ENCODE measurements around the gene CELF5.

The CELF5 gene

DNA sequence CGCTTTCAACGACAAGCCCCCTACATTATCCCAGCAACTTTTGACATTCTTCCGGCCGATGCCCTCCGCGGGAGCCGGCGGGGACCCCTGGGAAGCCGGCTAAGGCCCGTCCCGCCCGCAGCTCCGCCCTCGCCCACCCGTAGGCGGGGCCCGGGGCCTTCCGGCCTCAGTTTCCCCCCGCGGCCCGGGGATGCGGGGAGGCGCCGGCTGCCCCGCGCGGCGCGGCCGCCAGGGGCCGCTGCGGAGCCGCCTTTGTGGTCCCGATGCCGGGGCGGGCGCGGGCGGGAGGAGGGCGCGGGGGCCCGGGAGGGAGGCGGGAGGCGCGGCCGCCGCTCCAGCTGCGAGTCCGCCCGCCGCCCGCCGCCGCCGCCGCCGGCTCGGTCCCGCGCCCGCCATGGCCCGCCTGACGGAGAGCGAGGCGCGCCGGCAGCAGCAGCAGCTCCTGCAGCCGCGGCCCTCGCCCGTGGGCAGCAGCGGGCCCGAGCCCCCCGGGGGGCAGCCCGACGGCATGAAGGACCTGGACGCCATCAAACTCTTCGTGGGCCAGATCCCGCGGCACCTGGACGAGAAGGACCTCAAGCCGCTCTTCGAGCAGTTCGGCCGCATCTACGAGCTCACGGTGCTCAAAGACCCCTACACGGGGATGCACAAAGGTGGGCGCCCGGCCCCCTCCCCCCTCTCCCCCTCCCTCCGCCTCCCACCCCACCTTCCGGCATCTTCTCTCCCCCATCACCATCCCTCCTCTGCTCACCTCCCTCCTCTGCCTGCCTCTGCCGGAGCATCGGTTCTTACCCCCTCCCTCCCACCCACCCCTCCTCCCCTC is at the start of gene CELF5:
CELF5 (plus strand) TSS at position 316 of the 823 bp plus-strand sequence; CDS start at position 395, 79 bp downstream.
- DNase-seq (ENCODE audit: low spot score) (no peak), FAIRE-seq (no peak)

DNA sequence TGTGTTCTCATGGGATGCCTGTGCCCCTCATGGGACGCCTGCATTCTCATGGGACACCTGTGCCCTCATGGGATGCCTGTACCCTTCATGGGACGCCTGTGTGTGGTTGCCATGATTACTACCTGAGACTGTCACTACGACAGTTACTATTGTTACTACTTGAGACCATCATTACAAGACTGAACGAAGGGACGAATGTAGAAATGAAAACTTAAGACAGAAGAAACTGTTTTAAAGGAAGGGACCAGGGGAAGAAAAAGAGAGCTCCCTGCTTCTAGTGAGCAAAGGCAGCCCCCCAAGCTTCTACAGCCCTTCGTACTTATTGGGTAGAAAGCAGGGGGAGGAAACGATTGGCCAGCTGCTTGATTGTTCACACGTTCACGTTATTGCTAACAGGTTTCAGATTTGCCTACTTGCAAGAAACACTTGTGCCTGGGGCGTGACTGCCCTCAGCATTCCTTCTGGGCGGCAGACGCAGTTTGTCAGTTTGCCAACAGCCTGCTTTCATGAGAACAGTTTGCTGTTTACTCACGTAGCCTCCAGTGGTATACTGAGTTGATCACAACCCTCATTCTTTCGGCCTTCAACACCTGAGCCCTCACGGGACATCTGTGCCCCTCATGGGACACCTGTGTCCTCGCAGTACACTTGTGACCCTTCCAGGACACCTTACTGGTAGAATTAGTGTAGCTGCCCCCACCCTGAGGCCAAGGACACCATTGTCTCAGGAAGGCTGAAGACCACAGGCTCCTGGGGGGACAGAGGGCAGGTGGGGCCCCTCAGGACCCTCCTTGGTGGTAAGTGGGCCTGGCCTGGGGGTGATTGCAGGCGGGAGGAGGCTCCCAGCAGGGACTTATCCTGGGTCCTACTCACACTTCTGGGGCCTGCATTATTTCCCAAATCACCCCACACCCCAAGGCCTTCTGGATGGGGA is 48.4 kb upstream of the CELF5 start:
- FAIRE-seq (no peak), DNase-seq (ENCODE audit: low spot score) (peak; percentile 15)

DNA sequence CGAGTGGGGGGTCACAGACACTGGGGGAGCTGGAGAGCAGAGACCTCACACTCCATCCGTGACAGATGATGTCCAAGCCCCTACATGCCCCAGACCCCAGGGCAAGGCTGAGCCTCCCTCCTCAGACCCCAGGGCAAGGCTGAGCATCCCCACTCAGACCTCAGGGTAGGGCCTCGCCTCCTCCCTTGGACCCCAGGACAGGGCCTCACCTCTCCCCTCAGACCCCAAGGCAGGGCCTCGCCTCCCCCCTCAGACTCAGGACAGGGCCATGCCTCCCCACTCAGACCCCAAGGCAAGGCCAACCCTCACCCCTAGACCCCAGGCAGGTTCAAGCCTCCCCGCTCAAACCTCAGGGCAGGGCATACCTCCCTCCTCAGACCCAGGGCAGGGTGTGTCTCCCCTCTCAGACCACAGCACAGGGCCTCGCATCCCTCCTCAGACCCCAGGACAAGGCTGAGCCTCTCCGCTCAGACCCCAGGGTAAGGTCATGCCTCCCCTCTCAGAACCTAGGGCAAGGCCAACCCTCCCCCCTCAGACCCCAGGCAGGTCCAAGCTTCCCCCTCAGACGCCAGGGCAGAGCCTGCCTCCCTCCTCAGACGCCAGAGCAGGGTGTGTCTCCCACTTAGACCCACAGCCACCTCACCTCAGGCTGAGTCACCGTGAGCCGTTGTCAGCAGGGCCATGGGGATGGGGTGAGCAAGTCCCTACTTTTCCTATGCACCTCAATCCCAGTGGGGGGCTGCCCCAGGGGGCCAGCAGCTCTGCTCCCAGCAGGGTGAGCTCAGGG is 47.6 kb upstream of the CELF5 start:
- no peak for FAIRE-seq
- DNase-seq (ENCODE audit: low spot score), result peak; percentile 71

DNA sequence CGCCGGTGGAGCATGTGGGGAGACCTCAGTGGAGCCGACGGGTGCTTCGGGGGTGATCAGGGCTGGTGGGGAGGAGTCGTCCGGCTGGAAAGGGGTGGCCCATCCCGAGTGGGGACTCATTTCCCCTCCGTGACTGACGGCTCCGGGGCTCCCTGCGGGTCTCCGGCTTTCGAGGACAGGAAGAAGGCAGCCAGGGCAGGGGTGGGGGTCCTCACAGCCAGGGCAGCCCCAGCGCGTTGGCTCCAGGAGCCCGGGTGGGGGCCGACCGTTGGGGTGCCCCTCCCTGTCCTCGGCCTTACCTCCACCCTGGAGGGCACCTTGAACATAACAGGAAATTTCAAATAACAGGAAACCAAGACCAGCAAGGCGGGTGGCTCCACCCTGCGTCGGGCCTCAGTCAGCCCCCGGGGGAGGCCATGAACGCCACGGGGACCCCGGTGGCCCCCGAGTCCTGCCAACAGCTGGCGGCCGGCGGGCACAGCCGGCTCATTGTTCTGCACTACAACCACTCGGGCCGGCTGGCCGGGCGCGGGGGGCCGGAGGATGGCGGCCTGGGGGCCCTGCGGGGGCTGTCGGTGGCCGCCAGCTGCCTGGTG is 46.0 kb upstream of the CELF5 start, which contains the start of gene S1PR4:
S1PR4 (plus strand) TSS at position 393 of the 596 bp plus-strand sequence; CDS start at position 417, 24 bp downstream.
- no peak for FAIRE-seq
- DNase-seq (ENCODE audit: low spot score), result no peak

DNA sequence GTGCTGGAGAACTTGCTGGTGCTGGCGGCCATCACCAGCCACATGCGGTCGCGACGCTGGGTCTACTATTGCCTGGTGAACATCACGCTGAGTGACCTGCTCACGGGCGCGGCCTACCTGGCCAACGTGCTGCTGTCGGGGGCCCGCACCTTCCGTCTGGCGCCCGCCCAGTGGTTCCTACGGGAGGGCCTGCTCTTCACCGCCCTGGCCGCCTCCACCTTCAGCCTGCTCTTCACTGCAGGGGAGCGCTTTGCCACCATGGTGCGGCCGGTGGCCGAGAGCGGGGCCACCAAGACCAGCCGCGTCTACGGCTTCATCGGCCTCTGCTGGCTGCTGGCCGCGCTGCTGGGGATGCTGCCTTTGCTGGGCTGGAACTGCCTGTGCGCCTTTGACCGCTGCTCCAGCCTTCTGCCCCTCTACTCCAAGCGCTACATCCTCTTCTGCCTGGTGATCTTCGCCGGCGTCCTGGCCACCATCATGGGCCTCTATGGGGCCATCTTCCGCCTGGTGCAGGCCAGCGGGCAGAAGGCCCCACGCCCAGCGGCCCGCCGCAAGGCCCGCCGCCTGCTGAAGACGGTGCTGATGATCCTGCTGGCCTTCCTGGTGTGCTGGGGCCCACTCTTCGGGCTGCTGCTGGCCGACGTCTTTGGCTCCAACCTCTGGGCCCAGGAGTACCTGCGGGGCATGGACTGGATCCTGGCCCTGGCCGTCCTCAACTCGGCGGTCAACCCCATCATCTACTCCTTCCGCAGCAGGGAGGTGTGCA is 45.3 kb upstream of the CELF5 start:
- FAIRE-seq (no peak), DNase-seq (ENCODE audit: low spot score) (no peak)

DNA sequence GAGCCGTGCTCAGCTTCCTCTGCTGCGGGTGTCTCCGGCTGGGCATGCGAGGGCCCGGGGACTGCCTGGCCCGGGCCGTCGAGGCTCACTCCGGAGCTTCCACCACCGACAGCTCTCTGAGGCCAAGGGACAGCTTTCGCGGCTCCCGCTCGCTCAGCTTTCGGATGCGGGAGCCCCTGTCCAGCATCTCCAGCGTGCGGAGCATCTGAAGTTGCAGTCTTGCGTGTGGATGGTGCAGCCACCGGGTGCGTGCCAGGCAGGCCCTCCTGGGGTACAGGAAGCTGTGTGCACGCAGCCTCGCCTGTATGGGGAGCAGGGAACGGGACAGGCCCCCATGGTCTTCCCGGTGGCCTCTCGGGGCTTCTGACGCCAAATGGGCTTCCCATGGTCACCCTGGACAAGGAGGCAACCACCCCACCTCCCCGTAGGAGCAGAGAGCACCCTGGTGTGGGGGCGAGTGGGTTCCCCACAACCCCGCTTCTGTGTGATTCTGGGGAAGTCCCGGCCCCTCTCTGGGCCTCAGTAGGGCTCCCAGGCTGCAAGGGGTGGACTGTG is 44.6 kb upstream of the CELF5 start:
- FAIRE-seq (no peak), DNase-seq (ENCODE audit: low spot score) (no peak)

- FAIRE-seq (no peak), DNase-seq (ENCODE audit: low spot score) (no peak)
Measured at GRCh38 chr19:3183721-3184641, 40.5 kb upstream of the CELF5 start.

- DNase-seq (ENCODE audit: low spot score) (no peak), FAIRE-seq (no peak)
Measured at GRCh38 chr19:3184847-3185460, 39.5 kb upstream of the CELF5 start.

GRCh38 chr19:3185461-3186159 is 38.9 kb upstream of the CELF5 start, which contains the start of gene NCLN:
Gene NCLN, plus strand, starts transcription at chr19:3185930. Its CDS starts 101 bp downstream, at chr19:3186031.
- peak; percentile 74 for FAIRE-seq
- DNase-seq (ENCODE audit: low spot score), result peak; percentile 85

DNA sequence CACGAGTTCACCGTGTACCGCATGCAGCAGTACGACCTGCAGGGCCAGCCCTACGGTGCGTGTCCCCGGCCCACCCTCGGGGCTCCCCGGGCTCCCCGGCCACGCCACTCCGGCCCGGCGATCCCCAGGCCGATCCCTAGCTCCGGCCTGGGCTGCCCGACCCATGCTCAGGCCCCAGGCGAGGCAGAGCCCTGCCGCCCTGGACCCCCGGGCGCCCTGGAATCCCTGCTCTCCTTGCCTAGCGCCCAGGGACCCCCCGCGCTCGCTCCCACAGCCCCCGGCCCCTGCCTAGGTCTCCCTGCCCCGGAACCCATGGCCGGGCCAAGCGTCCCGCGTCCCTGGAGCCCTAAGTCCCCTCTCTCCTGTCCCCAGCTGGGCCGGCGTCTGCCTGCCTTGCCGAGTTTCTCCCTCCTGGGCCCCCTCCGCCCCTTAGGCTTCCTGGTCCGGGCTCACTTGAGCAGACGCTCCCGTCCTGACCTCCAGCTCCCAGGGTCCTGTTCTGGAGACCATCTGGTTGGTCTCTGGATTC is 38.2 kb upstream of the CELF5 start:
- DNase-seq (ENCODE audit: low spot score) (no peak), FAIRE-seq (no peak)

GRCh38 chr19:3186891-3187661 is 37.4 kb upstream of the CELF5 start:
- DNase-seq (ENCODE audit: low spot score) (no peak), FAIRE-seq (no peak)

DNA sequence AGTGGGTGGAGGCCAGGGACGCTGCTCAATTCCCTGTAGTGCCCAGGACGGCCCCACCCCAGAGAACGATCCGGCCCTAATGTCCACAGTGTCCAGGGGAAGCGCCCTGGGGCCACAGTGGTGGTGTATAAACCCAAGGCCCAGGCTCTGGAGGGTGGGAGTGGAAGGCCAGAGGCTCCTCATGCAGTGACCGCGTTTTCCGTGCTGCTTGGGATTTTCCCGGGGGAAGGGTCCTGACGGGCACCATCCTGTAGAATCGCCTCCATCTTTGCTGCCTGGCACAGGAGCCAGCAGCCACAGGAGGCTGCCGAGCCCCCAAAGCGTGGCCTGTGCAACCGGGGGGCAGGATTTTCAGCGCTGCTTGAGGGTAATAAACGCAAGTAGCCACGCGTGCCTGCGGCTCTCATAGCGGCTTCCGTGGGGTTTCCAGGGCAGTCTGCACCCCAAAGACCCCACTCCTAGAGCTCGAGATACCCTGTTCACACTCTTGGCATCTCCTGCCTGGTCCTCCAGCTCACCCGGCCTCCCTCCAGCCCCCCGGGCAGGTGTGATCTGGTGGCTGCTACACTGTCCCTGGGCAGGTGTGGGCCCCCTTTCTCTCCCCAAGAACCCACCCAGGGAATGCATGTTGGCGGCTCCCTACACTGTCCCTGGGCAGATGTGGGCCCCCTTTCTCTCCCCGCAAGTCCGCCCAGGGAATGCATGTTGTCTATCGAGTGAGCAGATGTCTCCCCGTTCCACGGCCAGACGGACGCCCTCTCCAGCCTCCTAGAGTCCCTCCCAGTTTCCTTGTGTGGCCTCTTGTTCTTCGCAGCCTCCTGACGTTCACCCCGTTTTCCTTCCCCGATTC is 36.6 kb upstream of the CELF5 start:
- DNase-seq (ENCODE audit: low spot score) (no peak), FAIRE-seq (no peak)

DNA sequence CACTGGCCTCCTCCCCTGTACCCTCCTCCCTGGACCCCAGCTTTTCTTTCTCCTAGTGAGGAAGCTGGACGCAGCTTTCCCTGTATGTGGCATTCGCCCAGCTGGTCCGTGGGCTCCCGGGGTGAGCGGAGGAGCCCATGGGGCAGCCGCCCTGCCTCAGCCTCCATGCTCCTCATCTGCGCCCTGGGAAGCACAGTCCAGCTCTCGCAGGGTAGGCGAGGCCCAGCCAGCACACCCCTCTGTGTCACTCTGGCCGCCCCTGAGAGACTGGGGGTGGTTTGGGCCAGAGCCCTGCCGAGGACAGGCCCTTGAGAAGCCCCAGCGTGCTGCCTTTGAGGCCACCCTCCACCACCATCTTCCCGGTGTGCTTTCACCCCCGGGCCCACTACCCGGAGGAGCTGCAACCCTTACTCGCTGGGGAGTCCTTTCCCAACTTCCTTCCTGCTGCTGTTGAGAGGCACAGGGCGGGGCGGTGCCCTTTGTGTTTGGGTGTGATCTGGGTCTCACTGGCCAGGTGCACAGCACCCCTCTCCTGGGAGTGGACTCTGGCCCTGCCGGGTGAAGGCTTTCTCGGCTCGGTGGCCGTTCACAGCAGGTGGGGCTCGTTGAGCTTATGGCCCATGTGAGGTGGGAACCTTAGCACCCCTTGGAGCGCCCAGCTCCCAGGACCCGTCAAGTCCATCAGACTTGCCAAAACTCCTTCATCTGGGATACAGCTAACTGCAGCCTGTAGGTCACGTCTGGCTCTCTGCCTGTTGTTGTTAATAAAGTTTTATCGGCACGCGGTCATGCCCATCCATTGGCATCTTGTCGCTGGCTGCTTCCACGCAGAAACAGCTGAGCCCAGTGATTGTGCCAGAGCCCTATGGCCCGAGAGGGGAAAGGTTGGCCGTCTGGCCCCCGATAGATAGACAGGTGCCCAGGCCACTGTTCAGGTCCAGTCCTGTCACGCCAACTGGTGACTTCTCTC is 35.5 kb upstream of the CELF5 start:
- DNase-seq (ENCODE audit: low spot score), result no peak
- no peak for FAIRE-seq

DNA sequence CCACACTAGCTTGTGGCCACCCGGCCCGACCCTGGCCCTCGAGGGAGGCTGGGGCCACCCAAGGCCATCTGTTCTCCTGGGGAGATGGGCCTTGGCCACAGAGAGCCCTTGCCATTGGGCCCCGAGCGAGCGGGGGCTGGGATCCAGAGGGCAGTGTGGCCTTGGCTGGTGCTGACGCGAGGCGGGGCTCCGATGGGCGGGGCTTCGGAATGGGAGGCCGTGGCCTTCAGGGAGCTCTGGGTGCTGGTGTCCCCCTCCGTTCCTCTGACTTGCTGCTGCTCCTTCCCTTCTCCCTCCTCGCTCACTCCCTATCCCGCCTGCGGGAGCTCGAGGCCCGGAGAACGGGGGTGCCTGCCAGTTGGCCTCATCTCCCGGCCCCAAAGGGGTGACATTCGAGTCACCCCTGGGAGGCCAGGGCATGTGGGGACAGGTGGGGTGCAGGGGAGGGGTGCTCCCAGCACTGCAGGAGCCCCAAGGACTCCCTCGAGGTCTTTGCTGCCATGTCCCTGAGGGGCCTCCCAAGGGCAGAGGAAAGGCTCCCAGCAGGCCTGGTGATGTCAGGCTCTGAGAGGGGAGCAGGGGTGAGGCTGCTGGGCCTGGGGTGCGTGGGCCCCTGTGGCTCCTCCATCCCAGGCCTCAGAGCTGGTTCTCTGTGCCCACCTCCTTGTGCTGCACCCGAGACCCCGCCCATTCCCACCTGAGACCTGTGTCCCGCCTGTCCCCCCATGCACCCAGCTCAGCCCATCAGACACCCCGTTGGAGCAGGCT is 34.6 kb upstream of the CELF5 start:
- FAIRE-seq (no peak), DNase-seq (ENCODE audit: low spot score) (no peak)

All from RCC 7860 (cell line).